CD14-positive monocyte (primary cell): ENCODE results near the gene CHST15. TPM values are rescaled to one million over a fixed set of nuclear protein-coding genes. Genes with fewer than 3 reads are reported as not detected.

Source experiments
- DNase-seq, 3 donors: peaks; one replicate each; pipeline ENCODE4 v3.0.0-alpha.2; 2011 to 2022
- H2AFZ ChIP-seq: 2 replicates; pipeline ENCODE4 v1.6.0; 2012; ENCODE audit warnings: mild to moderate bottlenecking, low read depth, low read length, inconsistent platforms; ENCODE audit not compliant: insufficient read depth, poor library complexity, severe bottlenecking
- H3K27ac ChIP-seq, 2 donors: 1 replicate in 1 of 2; 2 replicates in 1 of 2; pipeline ENCODE4 v1.5.1; 2012 to 2013; ENCODE audit warnings: low read length in 2 of 2, control low read depth in 1 of 2, inconsistent platforms in 1 of 2, low read depth in 1 of 2, mild to moderate bottlenecking in 1 of 2
- H3K27me3 ChIP-seq, 2 donors: one replicate each; pipeline versions ENCODE4 v1.6.0 to v1.6.1; 2011 to 2013; ENCODE audit warnings: low read length in 2 of 2; ENCODE audit not compliant: control insufficient read depth in 2 of 2, insufficient read depth in 2 of 2
- H3K36me3 ChIP-seq, 2 donors: replicated peaks in 1 of 2; 1 replicate in 1 of 2; 2 replicates in 1 of 2; pipeline versions ENCODE4 v1.5.1 to v1.6.1; 2012 to 2013; ENCODE audit warnings: low read length in 2 of 2, control low read depth in 1 of 2, inconsistent platforms in 1 of 2, mild to moderate bottlenecking in 1 of 2; ENCODE audit not compliant: insufficient read depth in 2 of 2, control insufficient read depth in 1 of 2
- H3K4me1 ChIP-seq, 2 donors: 1 replicate in 1 of 2; 2 replicates in 1 of 2; pipeline versions ENCODE4 v1.5.1 to v1.6.1; 2012 to 2013; ENCODE audit warnings: low read length in 2 of 2, control low read depth in 1 of 2, inconsistent platforms in 1 of 2, mild to moderate bottlenecking in 1 of 2, moderate library complexity in 1 of 2; ENCODE audit not compliant: insufficient read depth in 2 of 2, control insufficient read depth in 1 of 2
- H3K4me2 ChIP-seq: replicated peaks from 2 replicates; pipeline ENCODE3; 2012; ENCODE audit warnings: low read length, moderate library complexity, mild to moderate bottlenecking; ENCODE audit not compliant: poor library complexity, severe bottlenecking; ENCODE audit errors: extremely low read depth
- H3K4me3 ChIP-seq, 3 experiments: fragments of 200-600 bp in 1 of 3; sonication (generic) in 1 of 3; replicated peaks in 1 of 3; 1 replicate in 2 of 3; 2 replicates in 1 of 3; pipeline ENCODE4 v1.5.1; 2011 to 2013; ENCODE audit warnings: low read length in 3 of 3, mild to moderate bottlenecking in 3 of 3, control low read depth in 2 of 3, low read depth in 2 of 3, inconsistent platforms in 1 of 3, moderate library complexity in 1 of 3
- H3K79me2 ChIP-seq: 2 replicates; pipeline ENCODE4 v1.6.0; 2012; ENCODE audit warnings: mild to moderate bottlenecking, control low read depth, inconsistent platforms, low read length, moderate library complexity; ENCODE audit not compliant: insufficient read depth
- H3K9ac ChIP-seq: 2 replicates; pipeline ENCODE4 v1.6.0; 2017; ENCODE audit warnings: low read length, mild to moderate bottlenecking; ENCODE audit not compliant: insufficient read depth, poor library complexity, severe bottlenecking
- H3K9me3 ChIP-seq, 2 donors: replicated peaks in 1 of 2; 1 replicate in 1 of 2; 2 replicates in 1 of 2; pipeline versions ENCODE4 v1.5.1 to v1.6.1; 2012 to 2013; ENCODE audit warnings: low read length in 2 of 2, control low read depth in 1 of 2; ENCODE audit not compliant: control insufficient read depth in 1 of 2, insufficient read depth in 1 of 2
- H4K20me1 ChIP-seq: 2 replicates; pipeline ENCODE4 v1.6.0; 2012; ENCODE audit warnings: mild to moderate bottlenecking, low read length, control low read depth, moderate library complexity; ENCODE audit not compliant: insufficient read depth
- H3K27ac Mint-ChIP-seq, 7 donors: one replicate each; pipeline ENCODE4 v1.8.0; 2020; ENCODE audit warnings: mild to moderate bottlenecking in 7 of 7, mixed read lengths in 7 of 7, moderate library complexity in 6 of 7, inconsistent platforms in 2 of 7
- H3K27me3 Mint-ChIP-seq, 3 donors: one replicate each; pipeline ENCODE4 v1.8.0; 2021 to 2022; ENCODE audit warnings: low read depth in 3 of 3, mild to moderate bottlenecking in 3 of 3, mixed read lengths in 3 of 3, moderate library complexity in 3 of 3, inconsistent platforms in 1 of 3
- H3K36me3 Mint-ChIP-seq, 2 donors: one replicate each; pipeline ENCODE4 v1.8.0; 2020; ENCODE audit warnings: mixed read lengths in 2 of 2, inconsistent platforms in 1 of 2, mild to moderate bottlenecking in 1 of 2
- H3K4me1 Mint-ChIP-seq: one replicate; pipeline ENCODE4 v1.8.0; 2020; ENCODE audit warnings: mild to moderate bottlenecking, mixed read lengths
- H3K4me3 Mint-ChIP-seq, 2 donors: one replicate each; pipeline ENCODE4 v1.8.0; 2020; ENCODE audit warnings: mild to moderate bottlenecking in 2 of 2, mixed read lengths in 2 of 2, moderate library complexity in 1 of 2
- H3K9me3 Mint-ChIP-seq, 7 donors: one replicate each; pipeline ENCODE4 v1.8.0; 2020 to 2022; ENCODE audit warnings: mixed read lengths in 7 of 7, mild to moderate bottlenecking in 6 of 7, moderate library complexity in 6 of 7, inconsistent platforms in 2 of 7
- WGBS: methylation state at CpG from one replicate; pipeline ENCODE4 v1.1.5; 2013; ENCODE audit warnings: missing lambda C conversion rate; ENCODE audit not compliant: insufficient coverage; 5-methylcytosine and 5-hydroxymethylcytosine counted together
- intact Hi-C, 2 donors: fragments of 100-400 bp; cut with micrococcal nuclease; formaldehyde crosslinking; loops; one replicate each; pipeline versions ENCODE4 v1.15.0 to v1.15.1; 2023
- polyA plus RNA-seq, 3 donors: library from polyadenylated mRNA; depleted of rRNA in 1 of 3; unstranded in 2 of 3; stranded (reverse) in 1 of 3; fragments of 300-500 nt in 2 of 3; fragments of >200 nt in 1 of 3; fragmentation: Illumina TruSeq in 2 of 3; gene quantifications; 1 replicate in 2 of 3; 2 replicates in 1 of 3; pipeline ENCODE4 v1.2.3, GENCODE V29; 2012 to 2021
- TF ChIP-seq, protein P1 (sequence below): fragments of 200-600 bp; IDR thresholded peaks from one replicate; pipeline ENCODE4 v1.8.0; 2022; ENCODE audit warnings: antibody characterized with exemption, mild to moderate bottlenecking

CHST15 gene
- polyA plus RNA-seq, 3 donors = 54.4 to 106 (median 87.5) TPM

DNA sequence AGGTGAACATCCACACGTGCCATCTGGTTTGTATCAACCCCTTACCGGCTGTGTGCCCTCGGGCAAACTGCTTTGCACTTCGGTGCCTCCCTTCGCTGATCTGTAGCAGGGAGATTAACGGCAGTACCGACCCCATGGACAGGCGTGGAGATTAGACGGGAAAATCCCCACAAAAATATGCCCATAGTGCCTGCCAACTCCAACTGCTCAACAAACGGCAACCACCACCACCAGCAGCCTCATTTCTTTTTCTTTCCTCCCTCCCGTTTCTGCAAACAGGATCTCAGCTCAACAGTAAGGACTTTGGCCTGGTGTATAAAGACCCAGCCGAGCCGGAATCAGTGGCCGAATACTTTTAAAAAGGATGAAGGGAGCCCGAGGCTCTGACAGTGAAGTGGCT, 31.0 kb downstream of the CHST15 start:
- Histone ChIP-seq H3K9ac (no peak overlapping the region), H3K36me3 (peaks cover 18 to 58% of the 10 kb centered on the region in 2 donors), H3K27ac (no peak overlapping the region), H4K20me1 (peaks cover 72% of the 10 kb centered on the region), H3K4me3 (no peak overlapping the region), H3K27me3 (no peaks in the 10 kb centered on the region), H3K4me1 (peaks cover 54 to 69% of the 10 kb centered on the region in 2 donors), H2AFZ (no peak overlapping the region), H3K79me2 (peaks cover 19% of the 10 kb centered on the region), H3K4me2 (no peak overlapping the region), H3K9me3 (no peaks in the 10 kb centered on the region)
- H3K27me3 Mint-ChIP-seq = peaks cover 0 to 6% (median 2%) of the 10 kb centered on the region in 3 donors
- WGBS = 97% methylated on average over 8 of the region's 15 CpGs
- no peak for DNase-seq
- H3K27ac Mint-ChIP-seq = no peak overlapping the region
- intact Hi-C loops = no loop called here
- peaks cover 64% of the 10 kb centered on the region for H3K4me1 Mint-ChIP-seq
- TF ChIP-seq, protein P1, sequence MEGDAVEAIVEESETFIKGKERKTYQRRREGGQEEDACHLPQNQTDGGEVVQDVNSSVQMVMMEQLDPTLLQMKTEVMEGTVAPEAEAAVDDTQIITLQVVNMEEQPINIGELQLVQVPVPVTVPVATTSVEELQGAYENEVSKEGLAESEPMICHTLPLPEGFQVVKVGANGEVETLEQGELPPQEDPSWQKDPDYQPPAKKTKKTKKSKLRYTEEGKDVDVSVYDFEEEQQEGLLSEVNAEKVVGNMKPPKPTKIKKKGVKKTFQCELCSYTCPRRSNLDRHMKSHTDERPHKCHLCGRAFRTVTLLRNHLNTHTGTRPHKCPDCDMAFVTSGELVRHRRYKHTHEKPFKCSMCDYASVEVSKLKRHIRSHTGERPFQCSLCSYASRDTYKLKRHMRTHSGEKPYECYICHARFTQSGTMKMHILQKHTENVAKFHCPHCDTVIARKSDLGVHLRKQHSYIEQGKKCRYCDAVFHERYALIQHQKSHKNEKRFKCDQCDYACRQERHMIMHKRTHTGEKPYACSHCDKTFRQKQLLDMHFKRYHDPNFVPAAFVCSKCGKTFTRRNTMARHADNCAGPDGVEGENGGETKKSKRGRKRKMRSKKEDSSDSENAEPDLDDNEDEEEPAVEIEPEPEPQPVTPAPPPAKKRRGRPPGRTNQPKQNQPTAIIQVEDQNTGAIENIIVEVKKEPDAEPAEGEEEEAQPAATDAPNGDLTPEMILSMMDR = no peak
- H3K4me3 Mint-ChIP-seq = peak overlapping the region in 1 of 2 donors; percentile 11
- no peaks in the 10 kb centered on the region for H3K9me3 Mint-ChIP-seq
- H3K36me3 Mint-ChIP-seq = peaks cover 72 to 89% of the 10 kb centered on the region in 2 donors

DNA sequence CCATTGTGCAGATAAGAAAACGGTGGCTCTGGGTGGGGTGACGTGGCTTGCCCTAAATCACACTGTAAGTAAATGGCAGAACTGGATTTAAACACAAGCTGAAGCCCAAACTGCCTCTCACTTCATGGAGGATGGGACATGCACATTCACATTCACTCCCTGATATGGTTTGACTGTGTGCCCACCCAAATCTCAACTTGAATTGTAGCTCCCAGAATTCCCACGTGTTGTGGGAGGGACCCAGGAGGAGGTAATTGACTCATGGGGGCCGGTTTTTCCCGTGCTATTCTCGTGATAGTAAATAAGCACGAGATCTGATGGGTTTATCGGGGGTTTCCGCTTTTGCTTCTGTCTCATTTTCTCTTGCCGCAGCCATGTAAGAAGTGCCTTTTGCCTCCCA, 32.4 kb downstream of the CHST15 start:
- H3K79me2 ChIP-seq = peaks cover 13% of the 10 kb centered on the region
- no peak overlapping the region for H3K4me3 Mint-ChIP-seq
- DNase-seq = no peak
- peaks cover 75 to 96% of the 10 kb centered on the region in 2 donors for H3K36me3 Mint-ChIP-seq
- no peak overlapping the region for H3K4me2 ChIP-seq
- no peak overlapping the region for H3K27ac ChIP-seq
- H2AFZ ChIP-seq = no peak overlapping the region
- H3K27ac Mint-ChIP-seq = peak overlapping the region in 1 of 7 donors; percentile 14
- H3K27me3 Mint-ChIP-seq = peaks cover 2 to 8% (median 2%) of the 10 kb centered on the region in 3 donors
- WGBS = 100% methylated on average over 4 of the region's 10 CpGs
- peaks cover 56% of the 10 kb centered on the region for H3K4me1 Mint-ChIP-seq
- no peaks in the 10 kb centered on the region for H3K27me3 ChIP-seq
- no peaks in the 10 kb centered on the region for H3K9me3 Mint-ChIP-seq
- TF ChIP-seq, protein P1 = no peak
- H4K20me1 ChIP-seq = peaks cover 77% of the 10 kb centered on the region
- intact Hi-C loops = no loop called here
- peaks cover 18 to 66% of the 10 kb centered on the region in 2 donors for H3K36me3 ChIP-seq
- H3K9ac ChIP-seq = no peak overlapping the region
- no peaks in the 10 kb centered on the region for H3K9me3 ChIP-seq
- H3K4me1 ChIP-seq = peaks cover 41 to 63% of the 10 kb centered on the region in 2 donors
- no peak overlapping the region for H3K4me3 ChIP-seq
